ENCODE data around the gene DMRTC1B.
"Not testable (repeated sequence)": the region's sequence is repeated elsewhere in the genome, so short reads cannot be mapped to it uniquely, and the experiment has no call there.

- TF ChIP-seq CTCF (conservative IDR thresholded peaks at IDR 0.05; ENCODE audit: low read length); EZH2phosphoT487 (IDR thresholded peaks at IDR 0.05; ENCODE audit: borderline replicate concordance, low read depth, low read length): not testable (repeated sequence)
Measured at GRCh38 chrX:72782560-72782959, 5.9 kb downstream of the DMRTC1B start, which contains the start of gene FAM236B.

All from OCI-LY7 (cell line).